Effector CD8-positive, alpha-beta T cell (primary cell): ENCODE data around the gene SNTG2.

Source experiments
- DNase-seq: peaks from one replicate; lab custom pipeline; 2025; lab: John Stamatoyannopoulos, UW

Gene SNTG2

GRCh38 chr2:1283020-1283801 lies 332.6 kb downstream of the SNTG2 start:
- DNase-seq = no peak

- no peak for DNase-seq
These were observed 333.2 kb downstream of the SNTG2 start for GRCh38 chr2:1283871-1284270.

GRCh38 chr2:1286929-1287328 lies 336.3 kb downstream of the SNTG2 start:
- no peak for DNase-seq

GRCh38 chr2:1287427-1287826 lies 336.8 kb downstream of the SNTG2 start:
- no peak for DNase-seq

- DNase-seq = no peak
These were observed 344.3 kb downstream of the SNTG2 start for GRCh38 chr2:1294900-1295299.

GRCh38 chr2:1295740-1296139 lies 345.1 kb downstream of the SNTG2 start:
- no peak for DNase-seq

GRCh38 chr2:1297372-1298159 lies 346.9 kb downstream of the SNTG2 start:
- DNase-seq = no peak

GRCh38 chr2:1299043-1299442 lies 348.4 kb downstream of the SNTG2 start:
- no peak for DNase-seq

- DNase-seq = no peak
These were observed 349.6 kb downstream of the SNTG2 start for GRCh38 chr2:1300284-1300683.

GRCh38 chr2:1301056-1301455 lies 350.4 kb downstream of the SNTG2 start:
- no peak for DNase-seq

GRCh38 chr2:1305342-1306013 lies 354.8 kb downstream of the SNTG2 start:
- DNase-seq = no peak

GRCh38 chr2:1306014-1306686 lies 355.5 kb downstream of the SNTG2 start:
- no peak for DNase-seq

GRCh38 chr2:1306687-1307516 lies 356.3 kb downstream of the SNTG2 start:
- no peak for DNase-seq

GRCh38 chr2:1307670-1308069 lies 357.0 kb downstream of the SNTG2 start:
- DNase-seq = no peak

GRCh38 chr2:1308678-1309077 lies 358.0 kb downstream of the SNTG2 start:
- DNase-seq = no peak

- DNase-seq = no peak
These were observed 358.9 kb downstream of the SNTG2 start for GRCh38 chr2:1309507-1309906.

- no peak for DNase-seq
These were observed 359.6 kb downstream of the SNTG2 start for GRCh38 chr2:1310202-1310601.

- no peak for DNase-seq
These were observed 360.2 kb downstream of the SNTG2 start for GRCh38 chr2:1310866-1311265.

GRCh38 chr2:1313240-1313924 lies 362.7 kb downstream of the SNTG2 start:
- no peak for DNase-seq

GRCh38 chr2:1314254-1314653 lies 363.6 kb downstream of the SNTG2 start:
- DNase-seq = no peak
